ENCODE measurements around the gene PTN. TPM values are rescaled to one million over a fixed set of nuclear protein-coding genes. Genes with fewer than 3 reads are reported as not detected.

Gene PTN
- total and polyA plus RNA-seq, 2 donors (not counting 1 experiment from before 2014, with no cell fraction given), result 30.2 to 115 TPM

GRCh38 chr7:137351941-137352340 lies 8.4 kb upstream of the PTN start:
- Histone ChIP-seq H3K4me3 (replicated peaks in 1 of 4; ENCODE audit: control extremely low read depth in 1 of 4, insufficient read depth in 1 of 4, low read depth in 3 of 4, low read length in 4 of 4) (no peak overlapping the region), H4K20me1 (ENCODE audit: control insufficient read depth, extremely low read depth, insufficient read depth, low read length) (no peaks in the 10 kb centered on the region), H3K9me3 (ENCODE audit: control insufficient read depth, insufficient read depth, low read depth, low read length) (no peaks in the 10 kb centered on the region), H3K36me3 (ENCODE audit: control insufficient read depth, insufficient read depth, low read length) (no peaks in the 10 kb centered on the region), H3K9ac (ENCODE audit: insufficient read depth, low read length) (no peak overlapping the region), H3K4me2 (ENCODE audit: extremely low read depth, insufficient read depth, low read length) (no peak overlapping the region), H2AFZ (ENCODE audit: low read length) (no peak overlapping the region), H3K27me3 (ENCODE audit: control insufficient read depth, insufficient read depth, low read length) (no peaks in the 10 kb centered on the region), H3K4me1 (ENCODE audit: control insufficient read depth, extremely low read depth, insufficient read depth, low read length) (no peaks in the 10 kb centered on the region), H3K79me2 (ENCODE audit: control insufficient read depth, insufficient read depth, low read length) (no peaks in the 10 kb centered on the region), H3K27ac (ENCODE audit: insufficient read depth, low read length) (no peak overlapping the region)
- TF ChIP-seq EZH2 (IDR thresholded peaks at IDR 0.05; ENCODE audit: low read length, missing control alignments) (no peak), CTCF (conservative IDR thresholded peaks at IDR 0.05 in 1 of 2, IDR thresholded peaks at IDR 0.05 in 1 of 2; ENCODE audit: low read depth in 1 of 2, low read length in 2 of 2) (no peak)
- DNase-seq (ENCODE audit: low read depth in 2 of 2), result no peak

GRCh38 chr7:137345799-137346449 lies 2.4 kb upstream of the PTN start:
- Histone ChIP-seq H4K20me1 (ENCODE audit: control insufficient read depth, extremely low read depth, insufficient read depth, low read length) (no peaks in the 10 kb centered on the region), H3K4me1 (ENCODE audit: control insufficient read depth, extremely low read depth, insufficient read depth, low read length) (no peaks in the 10 kb centered on the region), H3K27me3 (ENCODE audit: control insufficient read depth, insufficient read depth, low read length) (no peaks in the 10 kb centered on the region), H2AFZ (ENCODE audit: low read length) (no peak overlapping the region), H3K36me3 (ENCODE audit: control insufficient read depth, insufficient read depth, low read length) (no peaks in the 10 kb centered on the region), H3K4me3 (replicated peaks in 1 of 4; ENCODE audit: control extremely low read depth in 1 of 4, insufficient read depth in 1 of 4, low read depth in 3 of 4, low read length in 4 of 4) (no peak overlapping the region), H3K27ac (ENCODE audit: insufficient read depth, low read length) (no peak overlapping the region), H3K9me3 (ENCODE audit: control insufficient read depth, insufficient read depth, low read depth, low read length) (no peaks in the 10 kb centered on the region), H3K9ac (ENCODE audit: insufficient read depth, low read length) (no peak overlapping the region), H3K79me2 (ENCODE audit: control insufficient read depth, insufficient read depth, low read length) (no peaks in the 10 kb centered on the region), H3K4me2 (ENCODE audit: extremely low read depth, insufficient read depth, low read length) (no peak overlapping the region)
- DNase-seq (ENCODE audit: low read depth in 2 of 2), result peak in 1 of 2 donors; percentile 8
- TF ChIP-seq CTCF (conservative IDR thresholded peaks at IDR 0.05 in 1 of 2, IDR thresholded peaks at IDR 0.05 in 1 of 2; ENCODE audit: low read depth in 1 of 2, low read length in 2 of 2) (no peak), EZH2 (IDR thresholded peaks at IDR 0.05; ENCODE audit: low read length, missing control alignments) (no peak)

GRCh38 chr7:137342828-137343261 lies 688 bp downstream of the PTN start:
- TF ChIP-seq EZH2 (IDR thresholded peaks at IDR 0.05; ENCODE audit: low read length, missing control alignments) (no peak), CTCF (conservative IDR thresholded peaks at IDR 0.05 in 1 of 2, IDR thresholded peaks at IDR 0.05 in 1 of 2; ENCODE audit: low read depth in 1 of 2, low read length in 2 of 2) (no peak)
- Histone ChIP-seq H3K9me3 (ENCODE audit: control insufficient read depth, insufficient read depth, low read depth, low read length) (no peaks in the 10 kb centered on the region), H3K27me3 (ENCODE audit: control insufficient read depth, insufficient read depth, low read length) (no peaks in the 10 kb centered on the region), H3K4me1 (ENCODE audit: control insufficient read depth, extremely low read depth, insufficient read depth, low read length) (no peaks in the 10 kb centered on the region), H3K4me3 (replicated peaks in 1 of 4; ENCODE audit: control extremely low read depth in 1 of 4, insufficient read depth in 1 of 4, low read depth in 3 of 4, low read length in 4 of 4) (peak overlapping the region; percentile 64 to 77 (median 72)), H4K20me1 (ENCODE audit: control insufficient read depth, extremely low read depth, insufficient read depth, low read length) (no peaks in the 10 kb centered on the region), H3K4me2 (ENCODE audit: extremely low read depth, insufficient read depth, low read length) (peak overlapping the region; percentile 97), H3K79me2 (ENCODE audit: control insufficient read depth, insufficient read depth, low read length) (no peaks in the 10 kb centered on the region), H2AFZ (ENCODE audit: low read length) (peak overlapping the region; percentile 96), H3K27ac (ENCODE audit: insufficient read depth, low read length) (no peak overlapping the region), H3K9ac (ENCODE audit: insufficient read depth, low read length) (no peak overlapping the region), H3K36me3 (ENCODE audit: control insufficient read depth, insufficient read depth, low read length) (no peaks in the 10 kb centered on the region)
- peak in 1 of 2 donors; percentile 6 for DNase-seq (ENCODE audit: low read depth in 2 of 2)
